Bone marrow (tissue), 2 donors: ENCODE measurements around the gene PCDHGA1.

Source experiments
- DNase-seq, 2 donors: peaks; one replicate each; lab custom pipeline; 2025; lab: John Stamatoyannopoulos, UW

The PCDHGA1 gene

DNA sequence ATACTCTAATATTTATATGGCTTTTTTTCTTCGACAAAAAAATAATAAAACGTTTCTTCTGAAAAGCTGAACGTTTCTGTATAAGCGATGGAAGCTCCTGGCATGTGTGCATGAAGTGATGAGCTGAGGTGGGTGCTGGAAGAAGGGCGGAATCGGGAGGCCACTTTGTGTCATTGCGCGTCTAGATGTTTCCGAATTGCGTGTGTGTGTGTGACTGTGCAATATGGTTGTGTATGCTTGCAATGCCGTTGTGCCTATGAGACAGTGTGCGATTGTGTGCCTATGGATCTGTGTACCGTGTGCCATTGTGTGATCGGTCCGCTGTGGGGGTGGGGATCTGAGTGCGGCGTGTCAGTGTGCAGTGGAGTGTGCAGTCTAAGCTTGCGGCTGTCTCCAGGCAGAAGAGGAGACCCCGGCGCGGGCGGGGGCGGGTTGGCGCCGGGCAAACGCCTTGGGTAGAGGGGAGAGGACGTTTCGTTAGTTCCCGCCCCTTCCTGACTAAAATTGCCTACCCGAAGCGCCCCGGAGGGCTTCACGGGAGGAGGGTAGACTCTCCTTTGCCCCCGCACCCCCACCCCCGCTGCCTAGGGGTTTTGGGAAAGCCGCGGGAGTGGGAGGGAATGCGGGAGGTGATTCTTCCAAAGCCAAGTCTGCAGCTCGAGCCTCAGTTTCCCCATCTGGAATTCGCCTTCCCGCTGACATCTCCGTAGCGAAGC is 182.8 kb downstream of the PCDHGA1 start:
- DNase-seq, result peak in 1 of 2 donors; percentile 17

DNA sequence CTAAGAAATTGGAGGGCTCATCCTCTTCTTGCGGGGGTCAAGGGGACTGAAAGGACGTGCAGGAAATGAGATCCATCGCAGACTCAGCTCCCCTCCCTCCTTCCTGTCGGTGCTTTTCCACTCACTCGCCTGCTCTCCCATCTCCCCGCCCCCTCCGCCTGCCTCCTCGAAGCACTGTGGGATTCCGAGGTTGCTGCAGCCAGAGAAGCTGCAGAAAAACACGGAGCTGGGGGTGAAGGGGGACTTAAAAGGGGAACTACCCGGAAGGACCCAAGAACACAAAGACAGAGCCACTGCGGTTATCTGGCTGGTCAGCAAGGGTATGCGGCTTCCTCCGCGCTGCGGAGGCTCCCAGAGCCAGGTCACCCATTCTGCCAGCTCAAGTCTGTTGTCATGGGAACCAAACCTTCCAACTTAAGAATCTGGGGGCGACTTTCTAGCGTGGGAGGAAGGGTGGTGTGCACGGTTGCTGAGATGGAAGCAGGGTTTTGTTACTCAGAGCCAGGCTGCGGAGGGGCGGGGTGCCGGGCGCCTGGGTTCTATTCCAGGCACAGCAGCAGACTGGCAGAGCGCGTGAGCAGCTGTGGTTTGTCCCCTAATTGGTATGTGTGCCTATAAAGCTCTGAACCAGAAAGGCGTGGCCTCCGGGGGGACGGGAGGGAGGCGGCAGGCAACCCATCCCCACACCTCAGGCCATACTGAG is 183.5 kb downstream of the PCDHGA1 start:
- peak in 1 of 2 donors; percentile 74 for DNase-seq

DNA sequence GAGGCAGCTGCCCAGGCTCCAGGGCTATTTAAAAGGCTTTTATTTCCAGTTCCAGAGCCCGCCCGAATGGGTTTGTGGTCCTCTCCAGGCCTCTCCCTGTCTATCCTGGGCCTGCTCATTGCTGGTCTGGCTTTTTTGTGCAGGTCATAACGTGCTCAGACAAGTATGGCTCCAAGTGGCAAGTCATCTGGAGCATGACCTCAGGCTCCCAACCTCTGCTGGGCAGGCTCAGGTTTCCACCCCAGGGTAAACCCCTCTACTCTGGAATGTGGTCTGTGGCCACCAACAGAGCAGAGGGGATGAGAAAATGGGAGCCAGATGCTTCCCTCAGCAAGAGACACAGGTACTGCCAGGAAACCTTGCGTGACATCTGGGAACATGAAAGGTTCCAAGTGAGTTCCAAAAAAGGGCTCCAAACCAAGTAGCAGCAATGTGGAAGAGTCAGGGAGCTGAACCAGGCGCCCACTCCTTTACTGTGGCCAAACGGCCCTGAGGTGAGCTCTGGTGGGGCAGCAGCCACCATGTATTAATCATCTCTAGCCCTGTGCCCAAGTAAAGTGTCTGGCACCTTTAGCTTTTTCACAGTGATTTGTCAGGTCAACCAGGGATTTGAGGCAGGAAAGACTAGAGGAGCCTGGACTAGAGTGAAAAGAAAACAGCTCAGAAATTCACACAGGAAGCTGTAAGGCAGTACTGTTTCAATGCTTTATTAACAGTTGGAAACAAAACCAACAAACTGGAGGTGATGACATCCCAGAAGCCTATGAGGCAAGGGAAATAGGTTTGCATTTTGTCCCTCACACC is 184.2 kb downstream of the PCDHGA1 start:
- no peak for DNase-seq

DNA sequence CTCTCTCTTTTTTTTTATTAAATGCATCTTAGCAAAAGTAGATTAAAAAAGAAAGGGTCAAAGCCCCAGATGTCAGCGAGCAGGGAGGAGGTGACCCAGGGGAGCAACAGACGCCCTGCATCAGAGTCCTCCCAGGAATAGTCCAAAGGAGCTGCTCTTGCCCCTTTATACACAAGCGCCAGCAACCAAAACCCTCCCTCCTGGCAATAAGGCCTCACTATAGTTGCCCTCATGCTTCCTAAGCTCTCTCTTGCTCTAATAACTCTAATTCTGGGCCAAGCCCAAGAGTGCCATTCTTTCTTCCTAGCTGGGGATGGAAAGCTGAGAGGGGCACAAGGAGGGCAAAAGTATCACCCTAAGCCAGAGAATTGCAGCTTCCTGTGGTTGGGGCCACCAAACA is 184.8 kb downstream of the PCDHGA1 start:
- no peak for DNase-seq

DNA sequence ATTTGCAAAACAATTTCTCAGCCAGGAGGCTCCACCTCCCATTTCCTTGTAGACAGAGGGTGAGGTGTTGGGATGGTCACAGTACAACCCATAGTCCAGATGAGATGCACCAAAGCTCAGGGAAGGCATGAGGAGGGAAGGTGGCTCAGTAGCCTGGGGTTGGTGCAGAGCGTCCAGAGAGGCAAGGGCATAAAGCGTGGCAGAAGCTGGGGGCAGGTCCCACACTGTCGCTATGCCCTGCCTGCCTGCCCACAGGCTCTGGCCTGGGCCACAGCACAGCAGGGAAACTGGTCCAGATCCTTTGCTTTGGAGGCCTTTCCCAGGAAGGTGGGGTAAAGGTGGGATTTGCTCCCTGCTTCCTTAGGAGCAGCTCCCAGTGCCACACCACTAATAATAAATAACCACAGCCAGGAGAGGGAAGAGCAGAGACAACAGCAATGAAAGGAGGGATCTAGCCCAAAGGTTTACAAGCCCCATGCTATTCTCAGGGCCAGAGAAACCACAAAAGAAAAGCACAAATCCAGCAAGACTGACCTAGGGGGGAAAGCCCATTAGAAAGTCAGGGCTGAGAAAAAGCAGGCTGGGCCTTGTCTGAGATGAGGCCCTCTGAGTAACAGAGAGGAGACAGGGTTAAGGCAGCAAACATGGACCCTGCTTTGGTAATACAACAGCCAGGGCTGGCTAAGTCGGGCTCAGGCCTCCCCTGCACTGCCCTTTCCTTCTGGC is 185.8 kb downstream of the PCDHGA1 start:
- no peak for DNase-seq

DNA sequence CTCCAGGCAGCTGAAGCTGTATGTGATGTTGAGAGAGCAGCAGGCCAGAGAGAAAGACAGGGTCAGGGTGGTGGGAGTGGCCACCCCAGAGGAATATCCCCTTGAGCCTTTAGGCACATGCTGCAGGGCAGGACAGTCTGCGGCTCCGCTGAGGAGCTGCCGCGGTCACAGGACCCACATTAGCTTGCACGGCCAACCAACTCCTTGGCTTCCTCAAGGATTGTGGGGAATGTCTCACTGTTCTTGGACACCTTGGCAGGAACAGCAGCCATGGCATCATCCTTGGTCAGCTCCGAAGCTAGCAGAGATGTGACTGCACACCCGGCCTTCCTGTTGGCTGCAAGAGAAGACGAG is 186.3 kb downstream of the PCDHGA1 start:
- no peak for DNase-seq

DNA sequence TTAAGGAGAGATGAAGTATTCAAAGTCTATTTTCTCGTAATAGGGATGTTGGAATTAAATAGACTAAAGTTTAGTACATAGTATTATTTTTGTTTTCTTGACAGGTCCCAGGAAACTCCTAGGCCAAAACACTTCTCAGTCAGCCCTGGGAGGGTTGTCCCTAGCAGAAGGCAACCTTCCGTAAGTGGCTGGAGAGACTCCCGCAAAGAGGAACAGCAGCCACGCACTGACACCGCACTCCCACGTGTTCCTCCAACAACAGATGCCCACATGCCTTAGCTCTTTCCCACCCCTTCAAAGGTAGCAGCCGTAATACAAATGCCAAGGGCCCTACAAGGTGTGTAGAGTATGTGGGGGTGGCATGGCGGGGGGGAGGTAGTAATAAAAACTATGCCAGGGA is 187.0 kb downstream of the PCDHGA1 start:
- DNase-seq, result no peak

DNA sequence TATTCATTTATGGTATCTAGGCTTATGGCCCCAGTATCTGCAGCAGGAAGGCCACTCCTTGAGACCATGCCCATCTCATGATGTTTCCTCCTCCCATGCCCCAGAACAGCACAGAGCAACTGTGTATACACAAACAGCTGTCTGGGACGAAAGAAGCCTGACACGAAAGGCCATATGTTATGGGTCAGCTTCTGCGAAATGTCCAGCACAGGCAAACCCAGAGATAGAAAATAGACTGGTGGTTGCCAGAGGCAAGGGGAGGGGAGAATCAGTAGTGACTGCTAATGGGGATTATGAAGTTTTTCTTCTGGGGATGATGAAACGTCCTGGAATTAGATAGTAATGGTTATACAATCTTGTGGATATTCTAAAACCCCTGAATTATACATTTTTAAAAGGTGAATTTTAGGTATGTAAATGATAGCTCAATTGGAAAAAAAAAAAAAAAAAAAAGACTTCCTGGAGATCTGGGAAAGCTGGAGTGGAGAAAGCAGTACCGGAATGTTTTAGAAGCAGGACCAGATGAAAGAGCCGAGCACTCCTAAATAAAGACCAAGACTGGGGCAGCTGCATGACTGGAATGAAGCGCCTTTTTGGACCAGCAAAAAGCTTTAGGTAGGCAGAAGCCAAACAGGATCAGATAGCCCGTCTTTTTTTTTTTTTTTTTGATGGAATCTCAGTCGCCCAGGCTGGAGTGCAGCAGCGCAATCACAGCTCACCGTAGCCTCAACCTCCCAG is 187.7 kb downstream of the PCDHGA1 start:
- DNase-seq, result no peak

DNA sequence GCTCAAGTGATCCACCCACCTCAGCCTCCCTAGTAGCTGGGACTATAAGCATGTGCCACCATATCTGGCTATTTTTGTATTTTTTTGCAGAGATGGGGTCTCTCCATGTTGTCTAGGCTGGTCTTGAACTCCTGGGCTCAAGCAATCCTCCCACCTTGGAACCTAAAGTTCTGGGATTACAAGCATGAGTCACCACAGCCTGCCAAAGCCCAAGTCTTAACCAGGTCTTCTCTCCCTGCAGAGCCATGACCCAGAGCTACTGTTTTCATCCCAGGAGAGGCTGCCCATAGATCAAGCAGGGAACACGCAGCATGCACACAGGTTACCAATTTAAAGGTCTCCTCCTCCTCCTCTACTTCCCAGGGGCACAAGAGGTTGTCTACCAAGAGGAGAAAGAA is 188.3 kb downstream of the PCDHGA1 start:
- no peak for DNase-seq

DNA sequence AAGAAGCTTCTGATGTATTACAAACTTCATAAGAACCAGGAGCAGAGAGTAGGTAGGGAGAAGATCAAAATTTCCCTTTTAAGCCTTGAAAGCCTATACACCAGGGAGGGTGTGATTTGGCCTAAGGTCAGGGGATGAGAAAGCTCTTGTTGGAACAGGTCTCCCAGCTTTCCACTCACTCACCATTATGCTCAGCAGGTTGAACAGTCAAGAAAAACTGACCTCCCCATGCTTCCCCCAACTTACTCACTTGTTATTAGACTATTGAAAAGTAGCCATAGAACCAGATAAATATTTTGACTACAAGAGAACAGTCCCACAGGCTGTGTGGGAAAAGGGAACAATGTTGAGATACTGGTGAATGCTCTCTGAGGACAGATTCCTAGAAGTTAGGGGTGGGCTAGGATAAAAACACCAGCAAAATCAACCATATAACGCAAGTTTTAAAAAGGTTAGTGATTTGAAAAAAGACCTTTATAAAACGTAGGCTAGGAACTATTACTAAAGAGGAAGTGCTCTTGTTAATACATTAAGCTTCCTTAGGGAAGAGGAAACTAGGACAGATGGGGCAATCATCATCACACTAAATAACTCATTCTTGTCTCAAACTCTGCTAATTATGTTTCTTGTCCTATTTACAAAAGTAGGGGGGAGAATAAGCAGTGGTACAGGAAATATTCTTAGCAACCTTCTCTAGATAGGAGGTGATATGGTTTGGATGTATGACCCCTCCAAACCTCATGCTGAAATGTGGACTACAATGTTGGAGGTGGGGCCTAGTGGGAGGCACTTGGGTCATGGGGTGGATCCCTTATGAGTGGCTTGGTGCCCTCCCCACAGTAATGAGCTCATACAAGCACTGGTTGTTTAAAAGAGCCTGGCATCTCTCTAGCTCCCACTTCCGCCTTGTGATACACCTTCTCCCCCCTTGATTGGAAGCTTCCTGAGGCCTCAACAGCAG is 189.6 kb downstream of the PCDHGA1 start:
- DNase-seq, result no peak

DNA sequence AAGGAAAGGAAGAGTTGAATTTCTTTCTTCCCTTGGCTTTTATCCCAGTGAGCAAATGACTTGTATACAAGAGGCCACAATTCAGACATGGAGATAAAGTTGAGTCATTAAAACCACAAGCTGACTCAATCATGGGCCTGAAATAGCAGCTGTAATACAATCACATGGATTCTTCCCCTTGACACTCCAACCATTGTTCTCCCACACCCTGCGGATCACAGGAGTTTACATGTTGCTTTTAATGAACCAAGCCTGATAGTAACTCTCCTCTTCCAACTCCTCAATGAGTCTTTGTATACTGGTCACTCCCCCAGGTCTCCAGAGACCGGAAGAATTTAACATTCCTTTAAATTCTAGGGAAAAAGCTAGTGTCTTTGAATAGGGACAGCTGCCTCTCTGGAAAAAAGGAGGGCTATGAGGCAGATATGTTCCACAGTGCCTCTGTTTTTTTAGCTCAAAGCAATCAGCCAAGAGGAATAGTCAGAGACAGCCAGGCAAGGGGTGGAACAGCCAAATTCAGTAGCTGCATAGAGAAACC is 191.0 kb downstream of the PCDHGA1 start:
- DNase-seq, result peak in 1 of 2 donors; percentile 65

DNA sequence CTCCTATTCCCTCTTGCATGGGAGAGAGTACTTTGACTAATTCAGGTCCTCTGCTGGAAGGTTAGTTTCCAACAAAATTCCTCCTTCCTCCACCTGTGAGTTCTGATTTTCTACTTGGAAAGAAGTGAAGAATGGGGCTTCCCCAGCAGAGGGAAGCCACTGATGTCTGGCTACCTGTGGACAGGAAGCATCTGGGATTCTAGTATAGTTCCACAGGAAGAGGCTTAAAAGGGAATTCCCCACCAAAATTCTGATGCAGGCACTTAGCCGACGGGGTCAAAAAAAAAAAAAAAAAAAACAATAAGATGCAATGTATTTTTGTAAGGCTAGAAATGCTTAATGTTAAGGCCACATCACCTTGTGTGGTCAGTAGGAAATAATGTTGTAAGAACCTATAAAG is 192.0 kb downstream of the PCDHGA1 start:
- DNase-seq, result no peak

DNA sequence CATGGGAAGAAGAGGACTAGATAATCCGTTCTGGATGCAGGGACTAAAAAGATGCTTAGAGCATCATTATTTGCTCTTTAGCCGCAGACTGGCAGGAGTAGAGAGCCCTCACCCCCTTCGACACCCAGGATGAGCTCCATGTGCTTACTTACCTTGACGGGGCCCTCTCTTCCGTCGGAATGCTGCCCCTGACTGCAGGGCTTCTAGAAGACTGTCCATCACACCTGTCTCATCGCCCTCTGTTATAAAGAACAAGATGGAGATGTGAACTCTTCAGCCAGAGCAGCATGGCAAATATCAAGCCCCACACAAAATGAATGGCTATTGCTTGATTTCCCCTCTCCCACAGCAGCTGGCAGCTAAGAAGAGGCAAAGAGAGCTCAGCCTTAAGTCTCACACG is 193.7 kb downstream of the PCDHGA1 start:
- no peak for DNase-seq

DNA sequence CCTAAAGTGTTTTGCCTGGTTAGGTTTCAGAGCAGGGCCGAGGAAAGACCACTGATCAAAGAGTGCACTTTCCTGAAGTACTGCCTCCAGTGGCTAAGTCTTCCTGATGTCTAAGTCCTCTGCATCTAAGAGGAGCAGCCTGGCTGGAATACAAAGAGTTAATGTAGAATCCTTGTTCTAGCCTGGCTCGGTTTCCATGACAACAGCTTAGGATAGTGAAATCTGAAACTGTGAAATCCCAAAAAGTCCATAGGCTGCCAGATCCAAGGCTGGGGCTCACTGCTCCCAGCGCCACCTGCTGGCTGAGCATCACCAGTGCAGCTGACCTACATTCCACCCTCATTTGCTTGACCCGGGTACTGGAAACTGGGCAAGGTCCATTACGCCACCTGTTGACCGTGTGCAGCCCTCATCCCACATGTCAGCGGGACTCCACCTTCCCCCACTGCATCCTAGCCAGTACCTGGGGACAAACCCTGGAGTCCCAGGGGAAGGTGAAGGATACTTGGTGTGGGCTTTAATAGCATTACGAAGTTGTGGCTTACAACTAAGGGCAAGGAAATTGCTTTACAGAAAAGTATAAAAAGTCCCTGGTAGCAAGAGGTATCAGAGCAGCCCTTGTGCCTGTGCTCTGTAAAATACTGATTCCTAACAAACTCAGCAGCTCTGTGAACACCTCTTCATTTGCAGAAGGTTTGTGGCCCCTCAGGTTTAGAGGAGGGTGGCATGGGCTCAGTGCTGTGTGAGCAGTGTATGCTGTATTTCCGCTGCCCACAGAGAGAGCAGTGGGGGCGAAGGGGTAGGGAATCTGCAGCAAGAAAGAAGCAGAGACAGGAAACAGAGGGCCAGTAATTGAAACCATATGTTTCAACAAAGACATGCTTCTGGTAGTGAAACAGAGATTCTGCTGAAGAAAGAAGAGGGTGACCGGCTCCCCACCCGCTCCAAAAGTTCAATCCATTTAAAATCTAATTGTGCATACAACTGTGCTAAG is 194.6 kb downstream of the PCDHGA1 start:
- peak; percentile 25 to 47 for DNase-seq

DNA sequence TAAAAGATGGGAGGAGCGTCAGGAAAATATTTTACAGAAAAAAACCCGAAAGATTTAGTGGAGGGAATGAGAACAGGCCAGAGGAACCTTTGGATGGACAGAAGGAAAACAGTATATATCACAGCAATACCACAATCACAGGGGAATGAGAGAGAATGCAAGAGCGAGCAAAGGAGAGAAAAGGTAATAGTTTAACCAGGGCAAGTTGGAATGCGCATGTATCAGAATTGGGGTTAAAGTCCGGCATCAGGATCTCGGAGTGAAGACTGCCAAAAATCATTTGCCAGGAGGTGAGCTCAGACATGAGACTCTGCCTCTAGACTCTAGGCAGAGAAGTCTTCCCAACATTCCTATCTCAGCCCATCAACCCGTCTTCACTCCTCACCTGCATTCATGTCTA is 195.3 kb downstream of the PCDHGA1 start:
- no peak for DNase-seq

DNA sequence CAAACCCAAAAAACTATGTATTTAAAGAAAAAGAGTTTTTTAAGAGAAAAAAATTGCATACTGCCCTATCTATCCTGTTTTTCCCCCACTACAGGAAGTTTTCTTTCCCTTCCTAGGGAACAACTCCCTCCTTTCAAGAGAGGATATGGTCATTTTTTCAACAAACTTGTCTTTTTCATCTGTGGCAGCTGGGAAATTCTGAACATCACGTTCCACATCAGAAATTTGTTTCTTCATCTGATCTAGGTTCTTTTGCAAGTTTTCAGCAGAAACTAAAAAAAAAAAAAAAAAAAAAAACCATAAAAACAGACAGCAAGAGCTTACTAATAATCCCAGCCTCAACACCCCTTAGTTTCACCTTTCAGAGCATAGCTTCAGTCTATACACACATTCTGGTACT is 197.1 kb downstream of the PCDHGA1 start:
- no peak for DNase-seq

DNA sequence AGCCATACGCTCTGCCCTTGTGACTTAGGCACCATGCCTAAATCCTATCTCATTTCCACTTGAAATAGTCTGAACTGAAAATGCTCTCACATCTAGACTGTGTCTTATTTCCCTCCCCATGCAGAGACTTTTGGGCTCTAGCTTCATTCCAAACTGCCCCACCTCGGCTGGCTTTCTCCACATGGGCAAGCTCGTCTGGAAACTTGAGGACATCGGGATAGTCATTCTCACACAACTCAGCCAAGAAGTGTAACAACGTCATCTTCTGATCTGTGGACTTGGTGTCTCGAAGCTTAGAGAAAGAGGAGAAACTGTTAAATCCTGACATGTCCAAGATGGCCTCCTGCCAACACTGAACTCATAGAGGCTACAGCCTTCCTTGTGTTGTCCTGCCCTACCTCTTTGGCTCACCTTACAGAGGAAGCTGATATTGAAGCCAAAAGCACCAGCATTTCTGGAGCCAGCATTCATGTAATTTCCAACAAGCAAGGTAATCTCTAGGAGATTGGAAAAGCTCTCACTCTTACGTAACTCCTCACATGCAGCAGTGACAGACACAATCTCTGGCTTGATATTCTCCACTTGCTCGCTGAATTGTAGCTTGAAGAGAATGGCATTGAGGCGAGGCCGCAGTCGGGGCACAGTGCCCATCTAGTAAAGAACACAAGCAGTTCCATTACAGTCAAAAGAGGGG is 198.1 kb downstream of the PCDHGA1 start:
- DNase-seq, result no peak

DNA sequence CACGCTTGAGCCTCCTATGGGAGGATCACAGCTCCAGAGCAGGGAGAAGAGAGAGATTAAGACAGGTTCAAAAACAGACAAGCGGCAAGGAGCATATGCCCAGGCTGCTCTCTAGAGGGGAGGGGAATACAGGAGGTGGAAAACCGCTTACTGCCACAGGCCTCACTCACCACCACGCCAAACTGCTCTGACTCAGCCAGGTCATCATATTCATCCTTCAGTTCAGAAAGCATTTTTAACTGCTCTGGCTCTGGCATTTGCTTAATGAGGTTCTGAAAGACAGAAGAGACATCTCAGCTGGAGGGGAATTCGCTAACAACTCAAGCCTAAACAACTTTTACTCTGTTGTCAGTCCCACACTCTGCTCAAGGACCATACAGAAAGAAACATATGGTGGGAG is 198.7 kb downstream of the PCDHGA1 start:
- no peak for DNase-seq
